H1 (cell line): Measurements from ENCODE around the gene COQ10B. TPM values are rescaled to one million over a fixed set of nuclear protein-coding genes. Genes with fewer than 3 reads are reported as not detected.

ENCODE experiments used
- ASH2L ChIP-seq: fragments of 200-600, 300-600 bp; sonication (generic); IDR thresholded peaks from one replicate; pipeline ENCODE4 v1.7.1; 2017; ENCODE audit warnings: low read length
- CEBPB ChIP-seq: IDR thresholded peaks from 2 replicates; pipeline ENCODE4 v1.6.1; 2012; ENCODE audit warnings: low read depth, low read length
- CHD7 ChIP-seq: fragments of 300-600 bp; sonication (generic); IDR thresholded peaks from 2 replicates; pipeline ENCODE4 v1.7.1; 2012; ENCODE audit warnings: low read length, moderate library complexity, mild to moderate bottlenecking, inconsistent platforms; ENCODE audit not compliant: insufficient replicate concordance
- EP300 ChIP-seq, 2 experiments: IDR thresholded peaks; 1 replicate in 1 of 2; 2 replicates in 1 of 2; pipeline ENCODE4 v1.6.1; 2011 to 2012; ENCODE audit warnings: low read depth in 2 of 2, low read length in 2 of 2, mild to moderate bottlenecking in 2 of 2, borderline replicate concordance in 1 of 2, inconsistent platforms in 1 of 2, moderate library complexity in 1 of 2
- KDM4A ChIP-seq: IDR thresholded peaks from one replicate; pipeline ENCODE4 v1.7.1; 2012; ENCODE audit warnings: low read depth, mild to moderate bottlenecking, moderate library complexity, low read length, inconsistent platforms; ENCODE audit not compliant: severe bottlenecking
- PHF8 ChIP-seq: fragments of 200-600 bp; sonication (generic); conservative IDR thresholded peaks from 2 replicates; pipeline ENCODE4 v1.7.1; 2012; ENCODE audit warnings: low read depth, mild to moderate bottlenecking, inconsistent platforms, low read length, moderate library complexity
- POLR2A ChIP-seq, 2 experiments: IDR thresholded peaks; 1 replicate in 1 of 2; 2 replicates in 1 of 2; pipeline ENCODE4 v1.6.1; 2011; ENCODE audit warnings: low read depth in 2 of 2, low read length in 2 of 2, mild to moderate bottlenecking in 2 of 2; ENCODE audit errors: control extremely low read depth in 1 of 2
- SP1 ChIP-seq: IDR thresholded peaks from 2 replicates; pipeline ENCODE4 v1.6.1; 2011; ENCODE audit warnings: low read depth, low read length
- TBP ChIP-seq: IDR thresholded peaks from 2 replicates; pipeline ENCODE4 v1.6.1; 2011; ENCODE audit warnings: low read depth, low read length, improper control_type of control experiment
- polyA plus RNA-seq, 7 experiments: library from polyadenylated mRNA; depleted of rRNA in 3 of 7; stranded (reverse) in 5 of 7; unstranded in 2 of 7; fragments of >200 nt in 5 of 7; fragments of 200-250 nt in 2 of 7; gene quantifications; 1 replicate in 5 of 7; 2 replicates in 1 of 7; 4 replicates in 1 of 7; pipeline versions ENCODE4 v1.2.1 to v1.2.3, GENCODE V29; 2011 to 2013; ENCODE audit warnings: missing spikeins in 2 of 7, mixed read lengths in 2 of 7
- total RNA-seq: library from RNA; stranded (reverse); fragmentation: NEBNext Ultra II Directional; extraction: Animal tissue kit (Norgen Biotek cat#: 25700); gene quantifications from 2 replicates; pipeline ENCODE4 v1.2.1, GENCODE V29; 2021
- TF ChIP-seq, protein P1 (sequence below): IDR thresholded peaks from 2 replicates; pipeline ENCODE4 v1.6.1; 2011; ENCODE audit warnings: low read depth, mild to moderate bottlenecking, low read length; ENCODE audit not compliant: insufficient read depth

The COQ10B gene
- total and polyA plus RNA-seq, 2 of the 8 experiments (the other 6 are each of a cell fraction or from before 2014, with no cell fraction given) = 1.9 to 17.3 TPM

DNA sequence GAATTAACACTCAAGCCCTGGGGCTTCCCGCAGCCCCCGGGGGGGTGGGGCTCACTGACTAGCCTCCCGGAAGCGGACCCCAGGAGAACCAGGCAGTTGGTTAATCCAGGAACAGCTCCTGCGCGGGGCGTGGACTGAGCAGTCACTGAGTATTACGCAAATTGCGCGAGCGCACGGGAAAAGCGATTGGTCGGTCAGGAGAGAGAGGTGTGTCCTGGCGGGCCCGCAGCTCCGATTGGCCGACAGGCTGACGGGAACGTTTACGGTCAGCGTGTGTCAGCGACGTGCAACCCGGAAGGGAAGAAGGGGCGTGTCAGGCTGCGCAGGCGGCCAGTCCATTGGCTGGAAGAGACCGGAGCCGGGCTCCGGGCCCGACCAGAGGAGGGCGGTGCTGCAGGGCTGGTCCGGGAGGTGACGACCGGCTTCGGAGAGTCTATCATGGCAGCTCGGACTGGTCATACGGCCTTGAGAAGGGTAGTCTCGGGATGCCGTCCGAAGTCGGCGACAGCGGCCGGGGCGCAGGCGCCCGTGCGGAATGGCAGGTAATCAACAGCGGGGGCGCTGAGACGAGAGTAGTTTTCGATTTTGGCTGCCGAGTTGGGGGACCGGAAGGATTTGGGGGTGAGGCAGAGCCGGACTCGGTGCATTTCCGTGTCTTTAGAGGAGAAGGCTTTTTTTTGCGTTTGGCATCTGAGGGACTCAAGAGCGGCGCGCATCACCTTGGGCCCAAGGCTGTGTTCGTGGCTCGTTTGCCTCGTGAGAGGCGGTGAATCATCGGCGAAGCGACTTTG, at the start of gene COQ10B (continued):
- TF ChIP-seq CEBPB (peak; percentile 98), PHF8 (peak; percentile 78), KDM4A (peak; percentile 69), POLR2A (IDR thresholded peaks at IDR 0.05; ENCODE audit: control extremely low read depth in 1 of 2, low read depth in 2 of 2, low read length in 2 of 2) (peak; percentile 32 to 92), SP1 (peak; percentile 70), CHD7 (no peak), ASH2L (peak; percentile 90), TBP (peak; percentile 72), EP300 (IDR thresholded peaks at IDR 0.05; ENCODE audit: borderline replicate concordance in 1 of 2, low read depth in 2 of 2, low read length in 2 of 2) (peak in 1 of 2 experiments; percentile 65; a peak in 1 of 3 replicates)
- TF ChIP-seq, protein P1, sequence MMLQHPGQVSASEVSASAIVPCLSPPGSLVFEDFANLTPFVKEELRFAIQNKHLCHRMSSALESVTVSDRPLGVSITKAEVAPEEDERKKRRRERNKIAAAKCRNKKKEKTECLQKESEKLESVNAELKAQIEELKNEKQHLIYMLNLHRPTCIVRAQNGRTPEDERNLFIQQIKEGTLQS = no peak
